ENCODE results near the gene PPP2R2C. TPM values are rescaled to one million over a fixed set of nuclear protein-coding genes. Genes with fewer than 3 reads are reported as not detected.

The PPP2R2C gene
- total RNA-seq, 1 experiment from 2014 or later, result 32.9 TPM

- TF ChIP-seq POLR2AphosphoS5 (IDR thresholded peaks at IDR 0.05; ENCODE audit: low read depth, low read length), result no peak
- no peak for TF ChIP-seq SP1 (IDR thresholded peaks at IDR 0.05; ENCODE audit: low read depth)
Measured at GRCh38 chr4:6421397-6421796, 51.0 kb downstream of the PPP2R2C start (continued).

- CTCF ChIA-PET, result no interaction called here
Measured at GRCh38 chr4:6420972-6421371, 51.4 kb downstream of the PPP2R2C start.

DNA sequence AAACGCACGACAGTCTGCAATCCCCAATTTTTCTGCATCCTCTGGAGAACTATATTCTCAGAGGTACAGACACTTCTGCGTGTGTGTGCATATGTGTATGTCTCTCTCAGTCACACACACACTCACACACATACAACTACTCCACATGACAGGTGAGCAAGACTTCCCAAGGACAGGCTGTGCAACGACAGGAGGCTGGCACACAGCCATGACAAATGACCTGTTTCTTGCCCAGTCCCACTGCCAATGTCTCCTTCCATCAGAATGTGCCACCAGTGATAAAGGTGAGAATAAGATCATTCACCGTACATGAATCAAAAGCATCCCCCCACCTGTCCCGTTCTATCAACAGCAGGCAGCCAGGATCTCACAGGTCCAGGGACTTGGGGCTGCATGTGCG is 52.4 kb downstream of the PPP2R2C start:
- Histone ChIP-seq H3K4me2 (ENCODE audit: low read length) (no peak overlapping the region), H4K20me1 (ENCODE audit: insufficient read depth) (no peaks in the 10 kb centered on the region), H3K4me1 (ENCODE audit: control insufficient read depth in 1 of 2, insufficient read depth in 2 of 2, low read length in 2 of 2) (no peaks in the 10 kb centered on the region), H3K9me2 (ENCODE audit: insufficient read depth) (no peaks in the 10 kb centered on the region), H3K27ac (ENCODE audit: low read depth, low read length) (no peak overlapping the region), H3K27me3 (ENCODE audit: insufficient read depth, low read length) (no peaks in the 10 kb centered on the region), H3K9ac (ENCODE audit: low read length) (no peak overlapping the region), H3K4me3 (replicated peaks in 1 of 2; ENCODE audit: low read depth in 1 of 2, low read length in 2 of 2) (no peak overlapping the region), H3K36me3 (ENCODE audit: control insufficient read depth in 1 of 2, insufficient read depth in 2 of 2, low read length in 2 of 2) (no peaks in the 10 kb centered on the region), H3K9me3 (ENCODE audit: control insufficient read depth in 1 of 2, insufficient read depth in 1 of 2, low read depth in 1 of 2, low read length in 2 of 2) (no peaks in the 10 kb centered on the region), H3K79me2 (ENCODE audit: insufficient read depth, low read length) (no peaks in the 10 kb centered on the region), H2AFZ (ENCODE audit: low read depth, low read length, poor library complexity, severe bottlenecking) (no peak overlapping the region)
- ATAC-seq, result no peak
- RAD21 ChIA-PET (ENCODE audit: low non-redundant PET in 1 of 2, low total read pairs in 2 of 2, uncharacterized antibody in 2 of 2, unreplicated experiment in 2 of 2), result no interaction called here
- POLR2A ChIA-PET, result no interaction called here
- no peak for DNase-seq (ENCODE audit: low read depth, low spot score)
- no TSS peak for BruUV-seq (replicated peaks)
- CTCF ChIA-PET, result no interaction called here
- intact Hi-C loops (cut with micrococcal nuclease), result no loop called here
- TF ChIP-seq EZH2 (IDR thresholded peaks at IDR 0.05) (no peak), JUND (IDR thresholded peaks at IDR 0.05) (no peak), YY1 (IDR thresholded peaks at IDR 0.05; ENCODE audit: extremely low read depth, insufficient replicate concordance, low read depth, low read length) (no peak), SP1 (IDR thresholded peaks at IDR 0.05; ENCODE audit: low read depth) (no peak), REST (IDR thresholded peaks at IDR 0.05; ENCODE audit: low read depth) (no peak), ZFX (IDR thresholded peaks at IDR 0.05) (no peak), CTCF (IDR thresholded peaks at IDR 0.05 in 2 of 3, conservative IDR thresholded peaks at IDR 0.05 in 1 of 3; ENCODE audit: borderline replicate concordance in 1 of 3, insufficient read depth in 1 of 3, low read depth in 2 of 3, low read length in 2 of 3) (no peak), FOSL1 (IDR thresholded peaks at IDR 0.05; ENCODE audit: low read depth) (no peak), CEBPB (IDR thresholded peaks at IDR 0.05; ENCODE audit: low read depth) (no peak)
- TF ChIP-seq, protein P1, sequence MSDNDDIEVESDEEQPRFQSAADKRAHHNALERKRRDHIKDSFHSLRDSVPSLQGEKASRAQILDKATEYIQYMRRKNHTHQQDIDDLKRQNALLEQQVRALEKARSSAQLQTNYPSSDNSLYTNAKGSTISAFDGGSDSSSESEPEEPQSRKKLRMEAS (IDR thresholded peaks at IDR 0.05), result no peak

More at GRCh38 chr4:6420972-6421371, 51.4 kb downstream of the PPP2R2C start:
- Histone ChIP-seq H3K9ac (ENCODE audit: low read length) (no peak overlapping the region), H3K79me2 (ENCODE audit: insufficient read depth, low read length) (no peaks in the 10 kb centered on the region), H3K36me3 (ENCODE audit: control insufficient read depth in 1 of 2, insufficient read depth in 2 of 2, low read length in 2 of 2) (no peaks in the 10 kb centered on the region), H3K9me2 (ENCODE audit: insufficient read depth) (no peaks in the 10 kb centered on the region), H4K20me1 (ENCODE audit: insufficient read depth) (no peaks in the 10 kb centered on the region), H3K4me2 (ENCODE audit: low read length) (no peak overlapping the region), H3K9me3 (ENCODE audit: control insufficient read depth in 1 of 2, insufficient read depth in 1 of 2, low read depth in 1 of 2, low read length in 2 of 2) (no peaks in the 10 kb centered on the region), H3K27ac (ENCODE audit: low read depth, low read length) (no peak overlapping the region), H3K27me3 (ENCODE audit: insufficient read depth, low read length) (no peaks in the 10 kb centered on the region), H2AFZ (ENCODE audit: low read depth, low read length, poor library complexity, severe bottlenecking) (no peak overlapping the region), H3K4me1 (ENCODE audit: control insufficient read depth in 1 of 2, insufficient read depth in 2 of 2, low read length in 2 of 2) (no peaks in the 10 kb centered on the region), H3K4me3 (replicated peaks in 1 of 2; ENCODE audit: low read depth in 1 of 2, low read length in 2 of 2) (no peak overlapping the region)
- DNase-seq (ENCODE audit: low read depth, low spot score) (no peak), ATAC-seq (peak; percentile 61)
- no TSS peak for BruUV-seq (replicated peaks)
- RAD21 ChIA-PET (ENCODE audit: low non-redundant PET in 1 of 2, low total read pairs in 2 of 2, uncharacterized antibody in 2 of 2, unreplicated experiment in 2 of 2), result no interaction called here
- POLR2A ChIA-PET, result no interaction called here
- TF ChIP-seq SRF (IDR thresholded peaks at IDR 0.05; ENCODE audit: low read depth) (no peak), ZFX (IDR thresholded peaks at IDR 0.05) (no peak), CBX3 (IDR thresholded peaks at IDR 0.05; ENCODE audit: low read depth) (no peak), SP1 (IDR thresholded peaks at IDR 0.05; ENCODE audit: low read depth) (no peak), POLR2AphosphoS5 (IDR thresholded peaks at IDR 0.05; ENCODE audit: low read depth, low read length) (no peak), SIN3A (IDR thresholded peaks at IDR 0.05; ENCODE audit: low read depth) (no peak)
- TF ChIP-seq, protein P1 (IDR thresholded peaks at IDR 0.05), result no peak
- intact Hi-C loops (cut with micrococcal nuclease), result loop anchor here (1.0 kb wide), 1 partner anchor 23 kb away; no protein-coding TSS in a partner anchor

Data from HCT116 (cell line).